ENCODE measurements around the gene MTA3.
"Not testable (repeated sequence)": the region's sequence is repeated elsewhere in the genome, so short reads cannot be mapped to it uniquely, and the experiment has no call there.

Gene MTA3

DNA sequence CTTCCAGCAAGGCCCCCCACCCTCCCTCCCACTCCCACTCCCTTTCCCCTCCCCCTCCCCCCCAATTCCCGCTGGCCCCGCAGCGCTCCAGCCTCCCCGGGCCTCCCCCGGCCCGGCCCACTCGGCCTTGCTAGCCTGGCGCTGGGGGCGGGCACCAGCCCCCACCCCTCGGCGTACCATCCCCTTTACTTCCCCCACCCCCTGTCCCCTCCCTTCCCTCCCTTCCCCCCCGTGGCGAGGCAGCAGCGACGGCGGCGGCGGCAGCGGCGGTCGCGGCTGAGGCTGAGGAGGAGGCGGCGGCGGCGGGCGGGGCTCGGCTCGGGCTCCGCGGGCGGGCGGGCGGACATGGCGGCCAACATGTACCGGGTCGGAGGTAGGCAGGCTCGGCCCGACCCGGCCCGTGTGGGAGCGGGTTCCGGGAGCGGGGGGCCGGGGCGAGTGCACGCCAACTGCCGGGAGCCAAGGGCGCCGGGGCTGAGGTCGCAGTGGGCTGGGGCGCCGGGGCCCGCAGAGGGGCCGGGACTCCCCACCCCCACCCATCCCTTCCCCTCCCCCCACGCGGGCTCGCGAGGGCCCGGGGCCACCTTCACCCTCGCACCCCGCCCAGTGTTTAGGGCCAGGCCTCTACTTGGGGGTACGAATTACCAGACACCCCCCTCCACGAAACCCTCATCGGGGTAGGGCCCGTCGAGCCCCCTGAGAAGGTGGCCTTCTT, at the start of gene MTA3:
Gene MTA3 (plus strand): TSS at position 232 of the 715 bp plus-strand sequence. CDS start 114 bp downstream, at position 346.
- peak; percentile 80 for DNase-seq

GRCh38 chr2:42519624-42520023, 48.8 kb upstream of the MTA3 start:
- DNase-seq: no peak

GRCh38 chr2:42522035-42522434, 46.4 kb upstream of the MTA3 start:
- DNase-seq: no peak

DNA sequence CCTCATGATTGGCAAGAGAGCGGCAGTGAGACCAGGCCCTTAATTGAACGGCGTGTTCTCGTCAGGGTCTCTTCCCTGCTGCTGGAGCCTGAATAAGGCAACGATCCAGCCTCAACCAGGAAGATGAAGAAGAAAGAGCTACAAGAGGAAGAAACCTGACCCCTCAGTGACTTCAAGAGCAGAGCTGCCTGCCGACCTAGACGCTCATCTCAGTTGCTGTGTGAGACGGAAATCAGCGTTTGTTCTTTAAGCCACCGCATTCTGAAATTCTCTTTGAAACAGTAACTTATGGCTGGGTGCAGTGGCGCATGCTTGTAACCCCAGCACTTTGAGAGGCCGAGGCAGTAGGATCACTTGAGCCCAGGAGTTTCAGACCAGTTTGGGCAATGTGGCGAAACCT, 45.1 kb upstream of the MTA3 start:
- DNase-seq: no peak

GRCh38 chr2:42532397-42532796, 36.0 kb upstream of the MTA3 start:
- no peak for DNase-seq

GRCh38 chr2:42537493-42537892, 30.9 kb upstream of the MTA3 start:
- DNase-seq: no peak

DNA sequence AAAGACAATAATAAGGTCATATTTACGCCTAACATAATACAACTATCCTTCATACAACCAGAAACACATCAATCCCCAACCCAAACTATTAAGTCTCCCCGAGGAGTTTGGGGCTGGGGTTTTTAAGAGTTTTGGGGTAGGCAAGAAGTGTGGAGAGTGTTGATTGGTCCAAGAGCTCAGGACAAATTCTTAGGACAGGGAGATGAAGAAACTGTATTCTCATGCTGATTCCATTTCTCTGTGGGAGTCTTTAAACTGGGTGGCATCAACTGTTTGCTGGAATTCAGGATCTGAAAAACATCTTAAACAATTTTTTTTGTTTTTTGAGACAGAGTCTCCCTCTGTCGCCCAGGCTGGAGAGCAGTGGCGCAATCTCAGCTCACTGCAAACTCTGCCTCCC, 25.6 kb upstream of the MTA3 start:
- no peak for DNase-seq

DNA sequence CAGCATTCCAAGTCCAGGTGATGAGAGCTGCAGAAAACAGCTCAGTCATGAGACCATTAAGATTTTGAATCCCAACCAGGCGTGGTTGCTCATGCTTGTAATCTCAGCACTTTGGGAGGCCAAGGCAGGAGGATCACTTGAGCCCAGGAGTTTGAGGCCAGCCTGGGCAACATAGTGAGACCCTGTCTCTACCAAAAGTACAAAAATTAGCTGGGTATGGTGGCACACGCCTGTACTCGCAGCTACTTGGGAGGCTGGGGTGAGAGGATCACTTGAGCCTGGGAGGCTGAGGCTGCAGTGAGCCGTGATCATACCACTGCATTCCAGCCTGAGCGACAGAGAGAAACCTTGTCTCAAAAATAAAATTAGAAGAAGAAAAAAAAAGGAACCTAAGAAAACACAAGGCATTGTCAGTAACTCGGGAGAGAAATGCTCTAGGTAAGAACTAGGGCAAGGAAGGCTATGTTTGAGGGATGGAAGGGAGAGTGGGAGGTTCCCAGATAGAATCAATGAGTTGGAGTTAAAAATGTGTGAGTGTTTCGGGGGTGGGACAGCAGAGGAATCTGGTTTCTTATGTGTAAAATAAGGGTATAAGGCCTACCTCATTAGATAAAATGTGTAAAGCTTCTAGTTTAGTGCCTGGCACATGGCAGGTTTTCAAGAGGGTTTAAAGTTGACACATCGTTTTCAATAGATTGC, 23.3 kb upstream of the MTA3 start:
- DNase-seq: no peak

- no peak for DNase-seq
Measured at GRCh38 chr2:42545841-42546390, 22.5 kb upstream of the MTA3 start.

DNA sequence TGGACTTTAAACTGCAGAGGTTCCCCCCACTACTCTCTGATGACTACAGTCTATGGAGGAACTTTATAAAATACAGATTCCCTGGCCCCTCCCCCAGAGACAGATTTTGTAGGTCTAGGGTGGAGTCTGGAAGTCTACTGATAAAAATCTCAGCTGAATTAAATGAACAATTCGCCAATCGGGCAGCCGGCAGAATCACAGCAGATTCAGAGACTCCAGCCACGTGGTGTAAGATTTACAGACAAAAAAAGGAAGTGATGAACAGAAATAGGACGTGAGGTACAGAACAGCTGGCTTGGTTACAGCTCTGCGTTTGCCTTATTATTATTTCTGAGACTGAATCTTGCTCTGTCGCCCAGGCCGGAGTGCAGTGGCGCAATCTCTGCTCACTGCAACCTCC, 21.4 kb upstream of the MTA3 start:
- no peak for DNase-seq

DNA sequence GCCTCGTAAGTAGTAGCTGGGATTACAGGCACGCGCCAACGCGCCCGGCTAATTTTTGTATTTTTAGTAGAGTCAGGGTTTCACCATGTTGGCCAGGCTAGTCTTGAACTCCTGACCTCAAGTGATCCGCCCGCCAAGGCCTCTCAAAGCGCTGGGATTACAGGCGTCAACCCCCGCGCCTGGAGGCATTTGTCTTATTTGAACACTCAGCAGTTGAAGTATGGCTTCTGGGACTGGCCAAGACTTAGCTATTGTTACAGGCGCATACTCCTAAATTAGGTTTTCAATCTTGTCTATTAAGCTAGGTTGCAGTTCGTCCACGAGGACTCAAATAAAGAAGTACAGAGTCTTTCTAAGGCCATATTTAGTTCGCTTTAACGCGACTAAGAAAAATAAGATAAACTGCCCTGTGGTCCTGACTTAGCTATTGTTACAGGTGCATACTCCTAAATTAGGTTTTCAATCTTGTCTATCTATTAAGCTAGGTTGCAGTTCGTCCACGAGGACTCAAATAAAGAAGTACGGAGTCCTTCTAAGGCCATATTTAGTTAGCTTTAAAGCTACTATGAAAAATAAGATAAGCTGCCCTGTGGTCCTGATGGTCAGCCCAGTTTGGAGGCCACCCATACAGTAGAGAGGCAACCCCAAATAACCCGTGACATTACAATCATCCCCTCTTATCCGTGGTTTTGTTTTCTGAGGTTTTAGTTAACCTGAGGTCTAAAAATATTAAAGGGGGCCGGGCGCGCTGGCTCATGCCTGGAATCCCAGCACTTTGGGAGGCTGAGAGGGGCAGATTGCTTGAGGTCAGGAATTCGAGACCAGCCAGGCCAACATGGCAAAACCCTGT, 20.8 kb upstream of the MTA3 start:
- DNase-seq: no peak

DNA sequence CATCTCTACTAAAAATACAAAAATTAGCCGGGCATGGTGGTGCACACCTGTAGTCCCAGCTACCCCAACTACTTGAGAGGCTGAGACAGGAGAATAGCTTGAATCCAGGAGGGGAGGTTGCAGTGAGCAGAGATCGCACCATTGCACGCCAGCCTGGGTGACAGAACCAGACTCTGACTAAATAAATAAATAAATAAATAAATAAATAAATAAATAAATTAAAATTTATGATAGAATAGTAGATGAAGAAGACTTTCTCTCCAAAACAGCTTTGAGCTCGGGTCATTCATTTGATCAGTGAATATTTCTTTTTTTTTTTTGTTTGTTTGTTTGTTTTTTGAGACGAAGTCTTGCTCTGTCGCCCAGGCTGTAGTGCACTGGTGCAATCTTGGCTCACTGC, 17.6 kb upstream of the MTA3 start:
- DNase-seq: no peak

DNA sequence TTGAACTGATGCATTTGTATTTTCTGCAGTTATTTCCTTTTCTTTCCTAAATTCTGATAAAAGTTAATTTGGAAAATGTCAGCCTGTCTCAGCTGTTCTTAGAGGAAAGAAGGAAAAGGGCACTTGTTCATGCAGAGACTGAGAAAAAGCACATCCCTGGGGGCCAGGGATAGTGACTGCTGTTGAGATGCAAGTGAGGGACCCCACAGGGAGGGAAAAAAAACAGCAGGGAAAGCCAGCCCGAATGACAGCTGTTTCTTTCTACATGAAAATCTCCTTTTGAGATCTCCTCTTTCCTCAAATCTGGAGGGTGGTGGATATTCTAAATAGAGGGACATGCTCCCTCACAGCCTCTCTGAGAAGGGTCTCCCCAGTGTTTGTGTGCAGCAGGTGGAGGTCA, 14.0 kb upstream of the MTA3 start:
- no peak for DNase-seq

DNA sequence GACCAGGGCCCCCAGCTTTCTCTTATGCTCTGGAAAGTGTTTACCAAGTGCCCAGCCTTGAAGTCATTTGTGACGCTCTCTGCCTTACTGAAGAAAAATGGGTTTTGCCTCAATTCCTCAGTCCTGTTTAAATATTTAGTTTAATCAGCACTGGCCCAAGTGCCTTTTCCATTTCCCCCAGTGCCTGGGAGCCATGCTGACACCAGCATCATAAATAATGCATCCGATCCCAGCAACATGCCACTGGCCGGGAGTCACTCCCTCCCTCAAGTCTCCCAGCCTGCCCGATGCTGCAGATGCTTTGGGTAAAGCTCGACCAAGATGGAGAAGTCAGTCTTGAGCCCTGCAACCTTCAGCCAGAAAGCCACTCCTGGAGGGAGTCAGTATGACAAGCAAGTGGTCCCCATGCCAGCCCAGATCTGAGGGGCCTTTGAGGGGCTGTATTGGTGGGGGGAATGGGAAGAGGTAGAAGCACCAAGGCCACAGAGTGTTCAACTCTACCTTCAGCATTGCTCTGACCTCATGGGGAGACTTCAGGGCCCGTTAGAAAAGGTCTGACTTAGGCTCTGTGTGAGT, 12.0 kb upstream of the MTA3 start:
- DNase-seq: no peak

GRCh38 chr2:42557306-42557705, 11.1 kb upstream of the MTA3 start:
- no peak for DNase-seq

GRCh38 chr2:42558827-42559226, 9.6 kb upstream of the MTA3 start:
- no peak for DNase-seq

GRCh38 chr2:42560133-42560532, 8.3 kb upstream of the MTA3 start:
- not testable (repeated sequence) for DNase-seq

GRCh38 chr2:42560899-42561298, 7.5 kb upstream of the MTA3 start:
- no peak for DNase-seq

DNA sequence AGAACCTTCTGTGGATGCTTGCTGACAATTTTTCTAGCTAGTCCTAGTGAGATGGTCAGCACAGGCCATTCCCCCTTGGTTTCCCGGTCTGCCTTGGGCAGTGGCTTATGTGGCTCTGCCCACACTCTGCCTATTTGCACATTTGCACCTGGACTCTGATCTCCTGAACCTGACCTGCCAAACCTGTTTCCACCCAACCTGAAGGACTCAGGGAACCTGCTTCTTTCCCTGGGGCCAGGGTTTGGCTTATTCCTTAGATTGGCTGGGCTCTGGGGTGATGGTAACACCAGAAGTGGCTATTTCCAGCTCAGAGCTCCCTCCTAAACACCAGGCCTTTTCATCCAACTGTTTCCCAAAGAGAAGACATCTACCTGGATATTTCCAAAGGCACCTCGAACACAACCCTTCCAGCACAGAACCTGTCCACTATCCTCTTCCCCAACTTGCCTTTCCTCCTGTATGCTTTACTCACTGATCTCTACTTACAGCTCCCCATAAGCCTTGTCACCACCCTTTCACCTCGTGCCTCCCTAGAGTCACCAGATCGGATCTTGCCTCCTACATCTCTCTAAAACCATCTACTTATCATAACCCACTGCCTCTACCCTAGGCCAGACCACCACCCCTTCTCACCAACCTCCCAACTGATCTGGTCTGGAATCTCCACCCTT, 5.8 kb upstream of the MTA3 start:
- no peak for DNase-seq

DNA sequence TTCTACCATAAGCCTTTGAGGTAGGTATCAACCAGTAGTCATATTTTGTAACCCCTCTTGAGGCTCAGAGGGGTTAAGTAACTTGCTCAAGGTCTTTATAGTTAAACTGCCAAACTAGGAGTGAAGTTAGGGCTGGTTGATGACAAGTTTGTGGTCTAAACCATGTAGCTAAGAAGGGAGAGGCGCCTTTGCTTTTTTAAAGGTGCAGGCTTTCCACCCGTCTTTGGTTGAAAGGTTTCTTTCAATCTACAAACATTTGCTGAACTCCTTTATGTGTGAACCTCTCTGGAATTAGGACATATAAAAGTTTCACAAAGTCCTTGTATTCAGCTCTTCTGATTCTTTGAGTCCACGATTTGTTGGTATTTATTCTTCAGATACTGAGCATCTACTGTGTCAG, 2.4 kb upstream of the MTA3 start:
- no peak for DNase-seq

DNA sequence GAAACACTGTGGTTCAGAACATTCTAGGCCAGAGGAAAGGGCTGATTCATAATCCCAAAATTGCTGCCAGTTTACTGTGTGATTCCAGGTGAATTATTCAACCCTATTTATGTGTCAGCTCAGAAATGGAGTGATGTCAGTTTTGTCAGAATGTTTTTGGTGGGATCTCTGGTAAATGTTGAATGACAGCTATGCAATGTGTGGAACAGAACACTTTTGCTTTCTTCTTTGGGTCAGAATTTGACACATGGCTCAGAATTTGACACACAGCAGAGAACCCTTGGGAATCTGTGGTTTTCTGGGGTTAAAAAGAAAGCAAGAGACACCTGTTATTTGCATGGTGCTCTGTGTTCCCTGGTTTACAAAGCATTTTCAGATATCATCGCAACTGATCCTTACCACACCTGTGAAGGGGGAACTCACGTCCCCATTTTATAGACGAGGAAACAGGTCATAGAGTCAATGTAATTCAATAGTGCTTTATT, 1.6 kb upstream of the MTA3 start:
- DNase-seq: no peak

DNA sequence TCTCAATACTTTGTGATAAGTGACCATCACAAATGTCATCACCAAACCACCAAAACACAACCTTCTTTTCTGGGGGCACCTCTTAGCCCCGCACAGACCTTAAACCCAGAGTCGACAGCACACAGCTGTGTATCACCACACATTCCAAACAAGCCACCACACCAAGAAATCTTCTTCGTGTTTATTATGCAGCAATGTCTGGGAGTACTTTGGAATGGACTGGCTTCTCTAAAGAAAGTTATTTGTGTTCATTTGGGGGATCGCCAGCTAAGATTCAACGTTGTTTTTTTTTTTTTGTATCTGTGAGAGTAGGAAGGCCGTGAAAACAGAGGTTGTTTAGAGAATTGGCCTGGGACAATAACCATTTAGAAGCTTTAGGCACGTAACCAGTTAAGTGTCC, 1.1 kb upstream of the MTA3 start:
- no peak for DNase-seq

Measured in left hindlimb (tissue), 1 donor.